Measurements from ENCODE around the gene CNOT8.

CNOT8 gene

DNA sequence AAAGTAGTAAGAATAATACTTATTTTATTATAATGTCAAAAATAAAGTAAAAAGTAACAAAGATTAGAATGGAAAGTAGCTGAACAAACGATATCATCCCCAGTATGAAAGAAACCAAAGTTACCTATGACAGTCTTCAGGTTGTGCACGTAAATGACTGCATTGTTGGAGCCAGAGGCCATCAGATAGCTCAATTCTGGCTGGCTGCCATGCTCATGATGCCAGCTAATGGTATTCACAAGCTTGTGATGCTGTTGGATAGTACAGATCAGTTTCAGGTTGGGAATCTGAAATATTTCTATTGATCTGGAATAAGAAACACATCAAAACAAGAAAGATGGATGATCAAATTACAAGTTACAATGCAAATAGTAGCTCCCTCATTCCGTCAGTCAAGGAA lies 58.4 kb downstream of the CNOT8 start:
- no peak for DNase-seq (ENCODE audit: low read depth in 3 of 3)

GRCh38 chr5:154917757-154918156 lies 59.3 kb downstream of the CNOT8 start:
- no peak for DNase-seq (ENCODE audit: low read depth in 3 of 3)

- DNase-seq (ENCODE audit: low read depth in 3 of 3) = no peak
These were observed 65.3 kb downstream of the CNOT8 start for GRCh38 chr5:154923441-154924430.
